GM12874 (cell line): Measurements from ENCODE around the gene PCDHA4.

Experiments used
- CTCF ChIP-seq: IDR thresholded peaks from 2 replicates; pipeline ENCODE4 v1.5.1; 2011; ENCODE audit warnings: low read depth, mild to moderate bottlenecking, control low read depth, low read length, moderate library complexity; ENCODE audit not compliant: insufficient read depth

Gene PCDHA4

GRCh38 chr5:140794595-140795258 lies 12.1 kb upstream of the PCDHA4 start, which contains the start of gene PCDHA2:
Gene PCDHA2, plus strand, starts transcription at chr5:140794852.
- no peak for TF ChIP-seq CTCF

GRCh38 chr5:140795259-140795641 lies 11.6 kb upstream of the PCDHA4 start:
- TF ChIP-seq CTCF, result peak; percentile 14; the same call in 1 of the 2 replicates

- TF ChIP-seq CTCF, result no peak
Observed at GRCh38 chr5:140796718-140797095, 10.2 kb upstream of the PCDHA4 start.

- no peak for TF ChIP-seq CTCF
Observed at GRCh38 chr5:140800816-140801493, 5.9 kb upstream of the PCDHA4 start, which contains the start of gene PCDHA3. Gene PCDHA3, plus strand, starts transcription at chr5:140801057.

- TF ChIP-seq CTCF, result no peak
Observed at GRCh38 chr5:140801494-140801841, 5.4 kb upstream of the PCDHA4 start.

GRCh38 chr5:140802781-140803271 lies 4.0 kb upstream of the PCDHA4 start:
- no peak for TF ChIP-seq CTCF

GRCh38 chr5:140808889-140809291 lies 2.0 kb downstream of the PCDHA4 start:
- TF ChIP-seq CTCF, result no peak
